Uterus (tissue), 2 donors: ENCODE data around the gene GALNT15.

Source experiments
- POLR2A ChIP-seq, 2 donors: fragments of 450-650 bp; IDR thresholded peaks; one replicate each; pipeline ENCODE4 v1.6.1; 2016; ENCODE audit warnings: antibody characterized with exemption in 2 of 2, mild to moderate bottlenecking in 1 of 2, moderate library complexity in 1 of 2
- TF ChIP-seq, protein P1 (sequence below), 4 experiments: fragments of 200-600 bp in 2 of 4; fragments of 450-650 bp in 2 of 4; sonication (generic) in 2 of 4; IDR thresholded peaks; one replicate each; pipeline ENCODE4 v1.5.1; 2016 to 2019; ENCODE audit warnings: antibody characterized with exemption in 4 of 4, mild to moderate bottlenecking in 2 of 4, moderate library complexity in 1 of 4

DNA sequence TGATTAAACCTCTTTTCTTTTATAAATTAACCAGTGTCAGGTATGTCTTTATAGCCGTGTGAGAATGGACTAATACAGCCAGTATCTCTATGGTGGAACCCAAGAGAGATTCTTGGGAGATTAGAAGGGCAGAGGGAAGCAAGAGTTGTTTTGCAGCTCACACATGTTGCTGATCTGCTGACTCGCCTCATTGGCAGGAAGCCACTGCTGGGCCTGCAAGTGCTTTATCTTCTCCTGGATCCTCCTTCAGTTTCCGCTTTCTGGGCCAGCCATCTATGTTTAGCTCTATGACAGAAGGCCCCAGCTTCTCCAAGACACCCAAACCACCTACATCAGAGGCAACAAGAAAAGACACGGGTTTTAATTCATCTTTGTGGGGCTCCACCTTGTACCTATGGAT, 23.4 kb upstream of the GALNT15 start:
- TF ChIP-seq, protein P1, sequence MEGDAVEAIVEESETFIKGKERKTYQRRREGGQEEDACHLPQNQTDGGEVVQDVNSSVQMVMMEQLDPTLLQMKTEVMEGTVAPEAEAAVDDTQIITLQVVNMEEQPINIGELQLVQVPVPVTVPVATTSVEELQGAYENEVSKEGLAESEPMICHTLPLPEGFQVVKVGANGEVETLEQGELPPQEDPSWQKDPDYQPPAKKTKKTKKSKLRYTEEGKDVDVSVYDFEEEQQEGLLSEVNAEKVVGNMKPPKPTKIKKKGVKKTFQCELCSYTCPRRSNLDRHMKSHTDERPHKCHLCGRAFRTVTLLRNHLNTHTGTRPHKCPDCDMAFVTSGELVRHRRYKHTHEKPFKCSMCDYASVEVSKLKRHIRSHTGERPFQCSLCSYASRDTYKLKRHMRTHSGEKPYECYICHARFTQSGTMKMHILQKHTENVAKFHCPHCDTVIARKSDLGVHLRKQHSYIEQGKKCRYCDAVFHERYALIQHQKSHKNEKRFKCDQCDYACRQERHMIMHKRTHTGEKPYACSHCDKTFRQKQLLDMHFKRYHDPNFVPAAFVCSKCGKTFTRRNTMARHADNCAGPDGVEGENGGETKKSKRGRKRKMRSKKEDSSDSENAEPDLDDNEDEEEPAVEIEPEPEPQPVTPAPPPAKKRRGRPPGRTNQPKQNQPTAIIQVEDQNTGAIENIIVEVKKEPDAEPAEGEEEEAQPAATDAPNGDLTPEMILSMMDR (IDR thresholded peaks at IDR 0.05) = no peak
- TF ChIP-seq POLR2A (IDR thresholded peaks at IDR 0.05) = no peak
